OCI-LY3 (cell line): ENCODE data around the gene BHLHE41.

Experiments used
- EZH2phosphoT487 ChIP-seq: fragments of 200-600 bp; shearing (Covaris generic); IDR thresholded peaks from 2 replicates; pipeline ENCODE4 v1.6.1; 2018; ENCODE audit warnings: antibody characterized with exemption, mixed run types, low read depth
- TF ChIP-seq, protein P1 (sequence below): fragments of 200-600, 300-600 bp; sonication (generic); IDR thresholded peaks from 2 replicates; pipeline ENCODE4 v1.5.1; 2014; ENCODE audit warnings: antibody characterized with exemption, low read length, low read depth

DNA sequence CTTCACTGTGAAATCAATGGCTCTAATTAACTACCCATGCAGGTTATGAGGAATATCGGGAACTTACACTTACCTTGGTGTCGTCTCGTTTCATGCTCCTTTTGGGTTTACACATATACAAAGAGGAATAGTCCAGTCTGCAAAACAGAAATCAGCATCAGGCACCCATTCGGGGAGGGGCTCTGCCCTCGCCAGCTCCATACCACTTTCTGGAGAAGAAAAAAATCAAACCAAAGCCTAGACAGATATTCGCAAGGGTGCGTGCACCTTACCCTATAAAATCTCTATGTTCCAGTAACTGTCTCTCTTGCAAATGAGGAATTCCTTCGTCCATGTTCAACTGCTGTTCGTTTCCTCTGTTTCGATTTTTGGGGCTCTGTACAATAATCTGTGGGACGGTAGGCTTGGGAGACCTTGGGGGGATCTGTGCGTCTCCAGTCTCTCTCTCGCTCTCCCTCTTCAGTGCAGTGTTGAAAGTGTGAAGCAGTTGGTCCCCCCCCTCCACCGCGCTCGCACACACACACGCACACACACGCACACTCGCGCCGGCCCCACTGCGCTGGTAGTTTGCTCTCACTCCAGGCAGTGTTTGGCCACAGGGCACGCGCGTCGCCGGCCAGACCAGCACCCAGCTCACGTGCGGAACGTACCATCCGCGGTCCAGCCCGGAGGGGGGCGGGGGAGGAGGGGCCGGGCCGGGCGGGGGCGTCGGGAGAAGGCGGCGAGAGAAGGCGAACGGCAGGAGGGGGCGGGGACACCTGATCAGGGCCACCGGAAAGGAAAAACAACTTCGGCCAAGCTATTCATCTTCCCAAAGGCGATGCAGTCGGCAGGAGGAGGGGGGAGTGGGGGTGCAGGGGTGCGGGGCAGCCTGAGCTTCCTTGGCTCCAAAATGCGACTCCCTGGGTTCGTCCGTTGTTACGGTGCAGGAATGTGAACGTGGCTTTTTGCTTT, at the start of gene BHLHE41:
- TF ChIP-seq, protein P1, sequence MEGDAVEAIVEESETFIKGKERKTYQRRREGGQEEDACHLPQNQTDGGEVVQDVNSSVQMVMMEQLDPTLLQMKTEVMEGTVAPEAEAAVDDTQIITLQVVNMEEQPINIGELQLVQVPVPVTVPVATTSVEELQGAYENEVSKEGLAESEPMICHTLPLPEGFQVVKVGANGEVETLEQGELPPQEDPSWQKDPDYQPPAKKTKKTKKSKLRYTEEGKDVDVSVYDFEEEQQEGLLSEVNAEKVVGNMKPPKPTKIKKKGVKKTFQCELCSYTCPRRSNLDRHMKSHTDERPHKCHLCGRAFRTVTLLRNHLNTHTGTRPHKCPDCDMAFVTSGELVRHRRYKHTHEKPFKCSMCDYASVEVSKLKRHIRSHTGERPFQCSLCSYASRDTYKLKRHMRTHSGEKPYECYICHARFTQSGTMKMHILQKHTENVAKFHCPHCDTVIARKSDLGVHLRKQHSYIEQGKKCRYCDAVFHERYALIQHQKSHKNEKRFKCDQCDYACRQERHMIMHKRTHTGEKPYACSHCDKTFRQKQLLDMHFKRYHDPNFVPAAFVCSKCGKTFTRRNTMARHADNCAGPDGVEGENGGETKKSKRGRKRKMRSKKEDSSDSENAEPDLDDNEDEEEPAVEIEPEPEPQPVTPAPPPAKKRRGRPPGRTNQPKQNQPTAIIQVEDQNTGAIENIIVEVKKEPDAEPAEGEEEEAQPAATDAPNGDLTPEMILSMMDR, result no peak
- TF ChIP-seq EZH2phosphoT487, result no peak
